ENCODE results near the gene ARHGAP32.

GRCh38 chr11:129041611-129042018, 150.5 kb downstream of the ARHGAP32 start:
- TF ChIP-seq, protein P1, sequence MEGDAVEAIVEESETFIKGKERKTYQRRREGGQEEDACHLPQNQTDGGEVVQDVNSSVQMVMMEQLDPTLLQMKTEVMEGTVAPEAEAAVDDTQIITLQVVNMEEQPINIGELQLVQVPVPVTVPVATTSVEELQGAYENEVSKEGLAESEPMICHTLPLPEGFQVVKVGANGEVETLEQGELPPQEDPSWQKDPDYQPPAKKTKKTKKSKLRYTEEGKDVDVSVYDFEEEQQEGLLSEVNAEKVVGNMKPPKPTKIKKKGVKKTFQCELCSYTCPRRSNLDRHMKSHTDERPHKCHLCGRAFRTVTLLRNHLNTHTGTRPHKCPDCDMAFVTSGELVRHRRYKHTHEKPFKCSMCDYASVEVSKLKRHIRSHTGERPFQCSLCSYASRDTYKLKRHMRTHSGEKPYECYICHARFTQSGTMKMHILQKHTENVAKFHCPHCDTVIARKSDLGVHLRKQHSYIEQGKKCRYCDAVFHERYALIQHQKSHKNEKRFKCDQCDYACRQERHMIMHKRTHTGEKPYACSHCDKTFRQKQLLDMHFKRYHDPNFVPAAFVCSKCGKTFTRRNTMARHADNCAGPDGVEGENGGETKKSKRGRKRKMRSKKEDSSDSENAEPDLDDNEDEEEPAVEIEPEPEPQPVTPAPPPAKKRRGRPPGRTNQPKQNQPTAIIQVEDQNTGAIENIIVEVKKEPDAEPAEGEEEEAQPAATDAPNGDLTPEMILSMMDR (IDR thresholded peaks at IDR 0.05 in 8 of 11, conservative IDR thresholded peaks at IDR 0.05 in 3 of 11), result no peak
- no peak for TF ChIP-seq POLR2A (IDR thresholded peaks at IDR 0.05)

Measured in spleen (tissue), 7 donors.